IPS-11a (cell line): ENCODE results near the gene TGOLN2.

ENCODE experiments used
- H3K4me3 ChIP-seq: one replicate; pipeline ENCODE4 v1.5.1; 2013; ENCODE audit warnings: low read depth, low read length, control low read depth

The TGOLN2 gene

DNA sequence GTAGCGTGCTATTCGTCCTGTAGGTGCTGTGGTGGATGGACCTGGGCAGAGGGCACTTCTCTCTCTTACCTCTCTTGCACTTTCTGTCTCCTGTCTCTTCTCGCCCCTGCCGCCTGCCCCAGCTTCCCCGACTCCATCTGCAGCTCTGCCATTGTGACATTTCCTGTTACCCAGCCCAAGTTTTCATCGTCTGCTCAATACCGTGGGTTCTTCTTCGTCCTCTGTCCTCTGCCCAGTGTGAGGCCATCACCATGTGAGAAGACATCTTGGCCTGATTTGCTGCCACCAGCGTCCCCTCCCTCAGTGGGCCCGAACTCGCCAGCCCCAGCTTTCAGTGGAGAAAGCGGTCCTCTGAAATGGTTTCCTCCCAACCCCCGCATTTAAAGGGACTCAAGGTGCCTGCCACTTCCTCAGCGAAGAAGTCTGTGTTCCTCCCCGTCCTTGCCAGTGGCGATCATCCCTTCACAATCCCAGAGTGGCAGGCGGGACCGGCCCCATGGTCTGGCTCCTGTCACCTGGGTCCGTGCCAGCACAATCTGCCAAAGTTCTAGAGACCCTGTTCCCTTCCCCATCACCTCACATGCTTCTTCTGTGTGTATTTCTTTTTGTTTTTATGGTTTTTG lies 18.0 kb downstream of the TGOLN2 start:
- no peak overlapping the region for H3K4me3 ChIP-seq

DNA sequence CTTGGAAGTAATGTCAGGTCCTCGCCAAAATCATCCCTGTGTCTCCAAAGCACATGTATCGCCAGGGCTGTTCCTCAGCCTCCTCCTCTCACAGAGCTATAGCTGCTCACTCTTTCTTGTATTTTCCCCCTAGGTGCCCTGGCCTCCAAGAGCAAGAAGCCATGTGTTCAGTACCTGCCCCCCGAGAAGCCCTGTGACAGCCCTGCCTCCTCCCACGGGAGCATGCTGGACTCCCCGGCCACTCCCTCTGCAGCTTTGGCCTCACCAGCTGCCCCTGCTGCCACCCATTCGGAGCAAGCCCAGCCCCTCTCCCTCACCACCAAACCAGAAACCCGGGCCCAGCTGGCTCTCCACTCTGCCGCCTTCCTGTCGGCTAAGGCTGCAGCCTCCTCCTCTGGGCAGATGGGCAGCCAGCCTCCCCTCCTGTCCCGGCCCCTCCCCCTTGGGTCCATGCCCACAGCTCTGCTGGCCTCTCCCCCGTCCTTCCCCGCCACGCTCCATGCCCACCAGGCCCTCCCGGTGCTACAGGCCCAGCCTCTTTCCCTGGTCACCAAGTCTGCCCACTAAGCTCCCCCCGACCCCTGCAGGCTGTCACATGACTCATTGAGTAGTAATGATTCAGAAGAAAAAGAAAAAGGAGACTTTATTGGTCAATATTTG lies 18.8 kb downstream of the TGOLN2 start:
- H3K4me3 ChIP-seq, result no peak overlapping the region

DNA sequence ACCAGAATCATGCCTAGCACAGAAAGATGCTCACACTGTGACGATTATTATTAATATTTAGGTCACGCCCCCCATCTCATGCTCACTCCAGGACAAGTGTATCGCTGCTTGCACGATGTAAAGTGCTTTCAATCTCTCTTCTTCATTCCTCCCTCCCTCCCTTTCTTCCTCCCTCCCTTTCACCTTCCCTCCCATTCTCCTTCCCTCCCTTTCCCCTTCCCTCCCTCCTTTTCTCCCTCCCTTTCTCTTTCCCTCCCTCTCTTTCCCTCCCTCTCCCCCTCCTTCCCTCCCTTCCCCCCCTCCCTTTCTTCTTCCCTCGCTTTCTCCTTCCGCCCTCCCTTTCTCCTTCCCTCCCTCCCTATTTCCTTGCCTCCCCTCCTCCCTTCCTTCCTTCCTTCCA lies 19.6 kb downstream of the TGOLN2 start:
- no peak overlapping the region for H3K4me3 ChIP-seq

DNA sequence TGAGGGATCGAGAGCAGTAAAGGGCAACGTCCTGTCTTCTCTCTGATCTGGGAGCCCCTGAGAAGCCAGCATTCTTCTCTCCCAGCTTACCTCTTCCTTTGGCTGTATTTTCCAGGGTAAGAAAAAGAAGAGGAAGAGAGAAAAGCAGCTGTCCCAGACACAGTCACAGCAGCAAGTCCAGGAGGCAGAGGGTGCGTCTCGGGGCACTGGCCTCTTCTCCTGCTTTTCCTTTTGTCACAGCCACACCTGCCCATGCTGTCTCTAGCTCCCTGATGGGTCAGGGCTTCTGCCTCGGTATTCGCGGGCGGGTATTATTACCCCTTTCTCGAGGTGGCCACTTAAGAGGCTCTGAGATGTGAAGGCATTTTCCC lies 20.3 kb downstream of the TGOLN2 start:
- no peak overlapping the region for H3K4me3 ChIP-seq

DNA sequence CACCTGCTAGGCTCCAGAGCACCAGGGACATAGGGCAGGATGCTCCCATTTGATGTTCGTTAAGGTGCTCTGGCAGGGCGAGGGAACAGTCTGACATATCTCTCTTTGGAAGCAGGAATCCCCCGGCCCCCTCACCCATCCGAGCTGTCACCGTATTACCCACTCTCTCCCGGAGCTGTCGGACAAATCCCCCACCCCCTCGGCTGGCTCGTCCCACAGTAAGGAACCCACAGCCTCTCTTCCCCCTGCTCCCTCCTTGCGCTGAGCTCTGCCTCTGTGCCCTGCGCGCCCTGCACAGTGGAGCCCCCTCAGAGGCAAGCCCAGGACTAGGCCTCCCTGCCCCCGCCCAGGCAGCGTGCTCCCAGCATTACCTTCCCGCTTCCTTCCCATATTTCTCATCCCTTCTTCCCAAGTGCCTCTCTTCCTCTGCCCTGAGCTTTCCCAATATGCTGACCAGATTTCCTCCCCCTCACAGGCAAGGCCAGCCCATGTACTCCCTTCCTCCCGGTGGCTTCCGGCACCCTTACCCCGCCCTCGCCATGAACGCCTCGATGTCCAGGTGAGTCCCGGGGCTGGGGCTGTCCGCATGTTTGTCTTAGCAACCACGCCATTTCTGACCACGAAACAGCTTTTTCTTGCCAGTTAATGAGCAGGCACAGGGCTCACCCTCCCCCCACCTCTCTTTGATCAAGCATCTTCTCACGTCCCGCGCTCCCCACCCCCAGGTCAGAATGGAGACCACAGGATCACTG lies 23.8 kb downstream of the TGOLN2 start:
- no peak overlapping the region for H3K4me3 ChIP-seq

DNA sequence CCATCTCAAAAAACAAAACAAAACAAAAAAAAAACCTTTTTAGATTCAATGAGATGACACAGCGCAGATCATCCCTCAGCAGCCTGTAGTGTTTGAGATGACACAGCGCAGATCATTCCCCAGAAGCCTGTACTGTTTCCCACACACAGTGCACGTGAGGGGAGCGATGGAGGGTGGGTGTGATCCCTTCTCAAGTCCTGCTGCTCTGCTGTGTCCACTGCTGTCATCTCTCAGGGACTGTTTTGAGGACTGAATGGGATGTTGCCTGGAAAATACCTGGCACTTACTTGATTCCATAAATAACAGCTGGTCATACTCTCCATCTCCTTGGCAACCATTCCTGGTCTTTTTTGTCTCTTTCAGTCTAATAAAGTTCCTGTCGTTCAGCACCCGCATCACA lies 25.7 kb downstream of the TGOLN2 start:
- no peak overlapping the region for H3K4me3 ChIP-seq

DNA sequence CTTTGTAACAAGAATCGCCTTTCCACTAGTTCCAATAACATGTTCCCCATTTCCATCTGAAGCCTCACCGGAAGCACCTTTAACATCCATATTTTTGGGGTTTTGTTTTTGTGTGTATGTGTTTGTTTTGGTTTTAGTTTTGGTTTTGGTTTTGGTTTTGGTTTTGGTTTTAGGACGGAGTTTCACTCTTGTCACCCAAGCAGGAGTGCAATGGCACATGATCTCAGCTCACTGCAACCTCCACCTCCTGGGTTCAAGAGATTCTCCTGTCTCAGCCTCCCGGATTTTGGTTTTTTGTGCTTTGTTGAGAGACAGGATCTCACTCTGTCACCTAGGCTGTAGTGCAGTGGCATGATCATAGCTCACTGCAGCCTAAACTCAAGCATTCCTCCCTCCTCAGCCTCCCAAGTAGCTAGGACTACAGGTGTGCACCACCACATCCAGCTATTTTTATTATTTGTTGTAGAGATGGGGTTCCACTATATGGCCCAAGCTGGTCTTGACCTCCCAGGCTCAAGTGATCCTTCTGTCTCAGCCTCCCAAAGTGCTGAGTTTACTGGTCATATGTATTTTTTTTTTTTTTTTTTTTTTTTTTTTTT lies 36.3 kb downstream of the TGOLN2 start:
- no peak overlapping the region for H3K4me3 ChIP-seq

DNA sequence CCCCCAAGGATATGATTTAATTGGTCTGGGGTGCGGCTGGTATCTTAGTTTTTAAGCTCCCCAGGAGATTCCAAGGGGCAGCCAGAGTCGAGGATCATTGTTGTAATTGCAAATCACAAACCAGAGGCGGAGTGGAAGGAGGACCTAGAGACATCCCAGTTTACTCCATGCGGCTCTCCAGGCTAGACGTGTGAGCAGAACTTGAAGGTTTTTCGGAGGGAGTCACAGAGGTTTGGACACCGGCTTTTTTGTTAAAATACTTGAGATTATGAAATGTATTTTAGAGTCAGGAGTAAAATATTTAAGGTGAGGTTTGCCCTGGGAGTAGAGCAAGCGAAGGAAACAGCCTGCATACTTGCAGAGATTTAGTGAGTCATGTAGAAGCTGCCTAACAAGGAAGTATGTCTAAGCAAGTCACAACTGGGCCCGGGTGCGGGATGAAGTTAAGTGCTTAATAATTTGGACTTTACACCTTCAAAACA lies 39.5 kb downstream of the TGOLN2 start:
- H3K4me3 ChIP-seq, result no peak overlapping the region

DNA sequence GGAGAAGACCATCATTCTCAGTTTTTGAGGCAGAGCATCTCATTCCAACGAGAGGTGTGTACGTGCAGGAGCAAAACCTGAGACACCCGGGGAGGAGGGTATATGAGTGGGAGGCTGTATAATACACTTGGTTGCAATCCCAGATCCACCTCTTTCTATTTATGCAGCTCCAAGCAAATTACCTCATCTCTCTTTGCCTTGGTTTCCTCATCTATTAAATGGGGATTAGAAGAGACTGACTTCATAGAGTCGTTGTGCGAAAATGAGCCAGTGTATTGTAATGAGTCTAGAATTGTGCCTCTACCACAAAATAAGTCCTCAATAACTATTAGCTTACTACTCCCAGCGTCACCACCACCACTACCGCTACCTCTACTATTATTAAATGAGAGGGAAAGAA lies 40.1 kb downstream of the TGOLN2 start:
- no peak overlapping the region for H3K4me3 ChIP-seq

DNA sequence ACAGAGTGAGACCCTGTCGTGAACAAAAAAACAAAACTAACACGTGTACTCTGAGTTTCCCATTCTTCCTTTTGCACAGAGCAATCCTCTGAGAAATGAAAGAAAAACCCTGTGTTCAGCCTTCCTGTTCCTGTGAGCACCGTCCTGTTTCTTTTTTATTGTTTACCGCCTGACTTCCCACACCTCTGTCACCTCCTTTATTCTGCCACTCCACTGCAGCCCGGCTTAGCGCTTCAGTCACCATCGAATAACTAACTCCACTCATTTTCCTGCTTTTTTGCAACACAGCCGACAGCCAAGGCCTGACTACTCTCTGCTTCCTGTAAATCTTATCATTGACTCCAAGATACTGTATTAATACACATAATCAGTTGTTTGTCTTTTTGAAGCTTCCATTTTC lies 40.9 kb downstream of the TGOLN2 start:
- no peak overlapping the region for H3K4me3 ChIP-seq

DNA sequence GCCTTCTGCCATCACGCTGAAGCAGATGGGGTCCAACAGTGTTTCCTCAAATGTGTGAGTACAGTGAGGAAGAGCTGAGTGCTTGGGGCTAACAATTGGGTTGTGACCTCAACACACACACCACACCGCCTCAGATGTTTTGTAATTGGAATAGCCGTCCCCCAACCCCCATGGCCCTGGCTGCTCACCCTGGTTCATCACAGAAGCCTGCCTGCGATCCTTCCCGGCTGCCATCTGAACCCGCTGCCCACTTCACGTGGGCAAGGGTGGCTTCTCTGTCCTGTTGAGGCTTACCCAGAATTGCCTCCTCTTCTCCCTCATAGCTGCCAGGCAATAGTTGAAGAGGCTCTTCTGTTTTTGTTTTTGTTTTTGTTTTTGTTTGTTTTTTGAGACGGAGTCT lies 44.1 kb downstream of the TGOLN2 start:
- no peak overlapping the region for H3K4me3 ChIP-seq

DNA sequence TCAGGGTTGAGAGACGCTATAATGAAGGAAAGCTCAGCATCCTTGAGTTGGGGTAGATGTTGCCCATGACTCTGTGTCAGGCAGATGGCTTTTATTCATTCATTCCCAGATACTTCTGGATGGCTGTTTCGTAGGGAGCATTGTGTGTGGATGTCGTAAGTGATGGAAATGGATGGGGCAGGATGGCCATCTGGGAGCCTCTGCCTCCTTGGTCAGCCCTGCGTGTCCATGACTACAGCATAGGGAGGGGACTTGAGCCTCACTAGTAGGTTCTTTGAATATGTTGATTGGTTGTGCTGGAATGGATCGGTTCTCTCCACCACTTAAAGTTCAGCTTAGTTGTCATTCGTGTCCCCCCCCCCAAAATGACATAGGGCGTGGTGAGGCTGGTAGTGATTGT lies 44.9 kb downstream of the TGOLN2 start:
- no peak overlapping the region for H3K4me3 ChIP-seq

DNA sequence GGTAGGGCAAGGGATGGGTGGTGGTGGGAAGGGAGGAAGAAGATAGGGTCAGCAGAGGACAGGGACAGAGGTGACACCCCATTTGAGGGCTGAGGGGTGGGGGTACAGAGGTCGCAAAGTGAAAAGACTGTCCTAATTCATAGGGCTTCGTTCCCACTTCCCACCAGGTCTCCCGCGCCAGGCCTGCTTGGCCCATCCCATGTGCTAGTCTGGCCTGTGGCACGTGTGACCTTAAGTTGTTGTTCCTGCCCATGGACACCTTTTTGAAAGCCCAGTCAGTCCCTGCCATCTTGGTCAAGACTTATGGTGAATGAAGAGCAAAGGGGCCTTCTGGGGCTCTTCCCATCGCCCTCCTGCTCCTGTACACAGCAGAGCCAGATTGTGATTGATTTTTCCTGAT lies 46.2 kb downstream of the TGOLN2 start:
- H3K4me3 ChIP-seq, result no peak overlapping the region

DNA sequence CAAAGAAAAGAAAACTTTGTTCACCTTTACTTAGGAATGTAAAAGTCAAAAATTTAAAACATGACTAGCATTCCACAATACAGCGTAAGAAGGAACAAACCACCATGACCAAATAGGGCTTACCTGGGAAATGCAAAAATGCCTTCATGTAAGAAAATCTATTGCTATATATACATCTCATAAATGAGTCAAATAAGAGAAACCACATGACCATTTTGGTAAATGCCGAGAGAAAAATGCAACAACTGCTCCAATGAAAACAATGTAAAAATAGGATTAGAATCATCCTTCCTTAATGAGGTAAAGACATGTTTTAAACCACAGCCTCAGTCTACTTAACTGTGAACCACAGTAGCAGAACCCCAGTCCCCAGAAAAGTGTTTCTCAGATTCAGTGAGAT lies 49.4 kb downstream of the TGOLN2 start:
- no peak overlapping the region for H3K4me3 ChIP-seq

DNA sequence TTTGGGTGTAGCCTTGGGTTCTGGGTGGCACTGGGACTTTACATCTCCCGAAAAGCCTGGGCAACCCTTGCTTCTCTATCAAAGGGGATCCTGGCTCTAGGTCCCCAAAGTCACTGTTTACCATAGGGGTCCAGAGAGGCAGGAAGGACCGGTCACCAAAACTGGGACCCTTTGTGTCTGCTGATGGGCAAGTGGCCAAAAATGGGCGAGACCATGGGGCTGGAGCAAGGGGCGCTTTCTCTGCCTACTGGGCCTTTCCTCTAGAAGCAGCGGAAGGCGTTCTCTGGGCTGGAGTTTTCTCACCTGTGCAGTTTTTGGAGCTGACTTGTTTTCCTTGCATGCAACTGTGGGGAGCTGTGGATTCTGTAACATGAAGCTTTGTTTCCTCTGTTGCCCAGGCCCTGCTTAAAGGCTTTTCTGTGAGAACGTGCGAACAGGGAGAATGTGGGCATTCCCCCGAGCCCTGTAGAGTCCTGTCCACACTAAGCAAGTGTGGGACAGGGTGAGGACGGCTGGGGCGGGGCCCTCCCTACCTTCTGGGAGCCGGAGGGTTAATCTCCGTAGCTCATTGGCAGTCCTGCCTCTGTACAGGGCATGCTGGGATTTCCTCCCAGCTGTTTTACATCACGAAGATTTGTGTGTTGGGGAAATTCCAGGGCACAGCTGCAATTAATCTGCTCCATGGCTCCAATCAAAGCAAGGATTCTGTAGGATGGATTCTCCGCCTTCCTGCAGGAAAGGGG lies 50.2 kb downstream of the TGOLN2 start:
- no peak overlapping the region for H3K4me3 ChIP-seq

DNA sequence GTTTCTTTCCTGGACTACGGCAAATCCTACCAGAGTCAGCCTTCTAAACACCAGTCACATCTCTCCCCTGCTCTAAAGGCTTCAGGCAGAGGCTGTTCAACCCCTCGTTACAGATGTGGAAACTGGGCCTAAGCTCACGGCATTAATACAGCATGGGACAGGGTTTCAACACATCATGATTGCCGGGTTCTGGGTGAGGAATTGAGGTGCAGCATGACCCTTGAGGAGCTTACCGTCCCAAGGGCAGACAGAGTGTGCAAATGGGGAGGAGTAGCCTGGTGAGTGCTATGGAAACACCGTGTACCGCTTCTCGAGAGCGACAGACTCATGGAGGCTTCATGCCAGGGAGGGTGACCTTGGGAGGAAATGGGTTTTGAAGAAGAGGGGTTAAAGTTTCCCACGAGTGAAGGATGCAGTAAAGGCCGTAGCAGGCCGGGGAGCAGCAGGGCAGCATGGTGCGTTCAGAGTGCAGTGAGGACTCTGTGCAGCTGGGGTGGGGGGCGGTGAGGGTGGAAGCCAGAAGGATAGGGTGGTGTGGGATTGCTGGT lies 51.1 kb downstream of the TGOLN2 start:
- H3K4me3 ChIP-seq, result no peak overlapping the region

DNA sequence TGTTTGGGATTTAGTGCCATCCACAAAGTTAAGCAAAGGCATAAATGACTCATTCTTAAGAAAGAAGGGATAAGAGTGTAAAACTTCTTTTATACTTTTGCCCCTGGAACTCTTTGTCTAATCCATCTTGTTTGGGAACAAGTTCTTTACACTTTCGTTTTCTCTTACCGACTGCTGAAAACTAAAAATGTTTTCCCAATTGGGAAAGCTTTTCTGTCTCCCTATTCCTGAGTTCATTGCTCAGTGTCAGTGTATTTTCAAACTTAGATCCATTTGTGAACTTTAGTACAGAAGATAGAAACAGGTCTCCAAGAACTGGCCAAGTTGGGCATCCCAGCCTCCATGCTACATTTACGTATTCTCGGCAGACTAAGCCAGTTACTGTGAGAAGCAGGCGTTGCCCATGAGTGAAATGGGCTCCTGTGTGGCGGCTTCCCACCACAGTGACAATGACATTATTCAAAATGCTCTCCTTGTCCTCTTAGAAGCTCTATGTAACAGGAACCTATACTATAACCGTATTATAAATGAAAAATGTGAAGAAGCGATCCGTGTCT lies 51.7 kb downstream of the TGOLN2 start:
- no peak overlapping the region for H3K4me3 ChIP-seq

DNA sequence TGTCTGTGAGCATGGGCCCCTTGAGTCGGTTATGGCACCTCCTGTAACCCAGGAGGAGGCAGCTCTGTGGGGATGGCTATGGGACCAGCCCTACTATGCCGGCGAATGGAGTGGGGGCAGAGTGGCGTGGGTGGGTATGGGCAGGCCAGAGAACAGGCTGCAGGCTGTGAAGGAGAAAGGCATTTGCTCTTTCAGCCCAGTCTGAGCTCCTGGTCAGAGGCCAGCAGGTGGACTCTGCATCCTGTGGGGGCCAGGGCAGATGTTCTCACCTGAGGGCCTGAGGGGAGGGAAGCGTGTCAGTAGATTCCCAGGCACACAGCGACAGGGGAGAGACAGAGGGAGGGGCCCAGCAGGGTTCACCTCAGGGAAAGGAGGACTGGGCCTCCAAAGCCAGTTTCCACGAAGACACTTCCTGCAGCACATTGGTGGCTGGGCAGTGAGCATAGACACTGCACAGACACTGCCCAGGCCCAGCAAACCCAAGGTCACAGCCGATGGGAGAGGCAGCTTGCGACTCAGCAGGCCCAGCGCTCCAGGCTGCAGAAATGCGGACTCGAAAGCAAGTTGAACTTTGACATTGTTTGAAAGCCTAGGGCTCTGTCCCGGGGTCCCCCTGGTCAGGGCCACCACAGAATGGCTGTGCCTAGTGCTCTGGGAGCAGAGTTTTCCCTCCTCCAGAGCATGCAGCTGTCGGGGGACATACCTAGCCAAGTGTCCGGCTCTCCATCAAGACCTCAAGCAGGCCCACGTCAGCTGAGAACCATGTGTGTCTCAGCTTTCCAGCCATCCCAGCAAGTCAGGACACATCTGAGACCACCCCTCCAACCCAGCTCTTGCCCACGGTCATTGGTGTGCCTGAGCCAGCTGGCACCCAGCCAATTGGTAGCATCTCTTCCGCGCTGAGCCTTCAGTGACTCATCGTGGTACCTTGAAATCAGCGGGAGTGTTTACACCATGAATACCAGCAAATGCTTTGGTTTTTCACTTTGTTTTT lies 53.8 kb downstream of the TGOLN2 start:
- H3K4me3 ChIP-seq, result no peak overlapping the region

DNA sequence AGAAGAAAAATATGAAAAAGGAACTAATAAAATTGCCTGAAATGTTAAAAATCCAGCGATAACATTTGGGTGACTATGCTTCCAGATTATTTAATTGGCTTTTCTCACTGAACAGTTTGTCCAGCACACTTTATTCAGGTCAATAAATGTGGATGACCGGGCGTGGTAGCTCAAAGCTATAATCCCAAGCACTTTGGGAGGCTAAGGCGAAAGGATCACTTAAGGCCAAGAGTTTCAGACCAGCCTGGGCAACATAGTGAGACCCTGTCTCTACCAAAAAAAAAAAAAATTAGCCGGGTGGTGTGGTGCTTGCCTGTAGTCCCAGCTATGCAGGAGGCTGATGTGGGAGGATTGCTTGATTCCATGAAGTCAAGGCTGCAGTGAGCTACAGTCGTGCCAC lies 55.4 kb downstream of the TGOLN2 start:
- no peak overlapping the region for H3K4me3 ChIP-seq
